BLaER1 treated with 17β-estradiol and CSF1 and Interleukin-3, amounts not matched to agents 10 nM and 100 nM (cell line): ENCODE data around the gene MBD3L2.
"Not testable (repeated sequence)": the region's sequence is repeated elsewhere in the genome, so short reads cannot be mapped to it uniquely, and the experiment has no call there.

Source experiments
- H3K27ac ChIP-seq, 11 experiments: shearing (Covaris generic); formaldehyde crosslinking; 2 replicates each; pipeline ENCODE4 v1.8.1; 2022
- H3K27me3 ChIP-seq, 11 experiments: shearing (Covaris generic); formaldehyde crosslinking; 2 replicates each; pipeline ENCODE4 v1.8.1; 2022
- H3K36me3 ChIP-seq, 11 experiments: shearing (Covaris generic); formaldehyde crosslinking; 2 replicates each; pipeline ENCODE4 v1.8.1; 2022
- H3K4me1 ChIP-seq, 10 experiments: shearing (Covaris generic); formaldehyde crosslinking; 2 replicates each; pipeline ENCODE4 v1.8.1; 2022
- H3K4me2 ChIP-seq, 11 experiments: shearing (Covaris generic); formaldehyde crosslinking; 2 replicates each; pipeline ENCODE4 v1.8.1; 2022
- H3K4me3 ChIP-seq, 10 experiments: shearing (Covaris generic); formaldehyde crosslinking; 2 replicates each; pipeline ENCODE4 v1.8.1; 2022
- H3K9ac ChIP-seq, 11 experiments: shearing (Covaris generic); formaldehyde crosslinking; 2 replicates each; pipeline ENCODE4 v1.8.1; 2022
- H3K9me3 ChIP-seq, 11 experiments: shearing (Covaris generic); formaldehyde crosslinking; replicated peaks in 1 of 11; 2 replicates each; pipeline ENCODE4 v1.8.1; 2022
- H4K20me1 ChIP-seq, 11 experiments: shearing (Covaris generic); formaldehyde crosslinking; 2 replicates each; pipeline ENCODE4 v1.8.1; 2022
- Cebpa-rat ChIP-seq, 11 experiments: shearing (Covaris generic); IDR thresholded peaks; 2 replicates each; pipeline ENCODE4 v1.8.1; 2022

MBD3L2 gene

GRCh38 chr19:7049021-7049420 lies at the start of gene MBD3L2:
Gene MBD3L2 (plus strand): TSS chr19:7049321. CDS start chr19:7049374, 53 bp downstream.
- H3K4me2 ChIP-seq, H3K36me3 ChIP-seq, H3K9me3 ChIP-seq, H3K9ac ChIP-seq, H3K4me3 ChIP-seq, H3K27me3 ChIP-seq, H3K4me1 ChIP-seq, H3K27ac ChIP-seq, H4K20me1 ChIP-seq: not testable (repeated sequence)

GRCh38 chr19:6999933-7000332 lies 49.2 kb upstream of the MBD3L2 start:
- Histone ChIP-seq H3K4me1 (peaks cover 0 to 70% (median 15%) of the 10 kb centered on the region in 10 experiments; a peak in 13 of 20 replicates), H3K4me2 (peak overlapping the region in 5 of 11 experiments; percentile 69 to 94 (median 86); a peak in 10 of 22 replicates), H3K27me3 (no peaks in the 10 kb centered on the region), H3K27ac (peak overlapping the region in 4 of 11 experiments; percentile 66 to 92 (median 88); a peak in 8 of 22 replicates), H3K9me3 (peaks cover 5 to 35% (median 10%) of the 10 kb centered on the region in 11 experiments; a peak in 14 of 22 replicates), H3K4me3 (no peak overlapping the region; a peak in 1 of 20 replicates), H3K36me3 (peaks cover 0 to 7% (median 0%) of the 10 kb centered on the region in 11 experiments; a peak in 2 of 22 replicates), H4K20me1 (no peaks in the 10 kb centered on the region), H3K9ac (peak overlapping the region in 3 of 11 experiments; percentile 72 to 75 (median 73); a peak in 4 of 22 replicates)
- TF ChIP-seq Cebpa-rat (IDR thresholded peaks at IDR 0.05) = no peak

DNA sequence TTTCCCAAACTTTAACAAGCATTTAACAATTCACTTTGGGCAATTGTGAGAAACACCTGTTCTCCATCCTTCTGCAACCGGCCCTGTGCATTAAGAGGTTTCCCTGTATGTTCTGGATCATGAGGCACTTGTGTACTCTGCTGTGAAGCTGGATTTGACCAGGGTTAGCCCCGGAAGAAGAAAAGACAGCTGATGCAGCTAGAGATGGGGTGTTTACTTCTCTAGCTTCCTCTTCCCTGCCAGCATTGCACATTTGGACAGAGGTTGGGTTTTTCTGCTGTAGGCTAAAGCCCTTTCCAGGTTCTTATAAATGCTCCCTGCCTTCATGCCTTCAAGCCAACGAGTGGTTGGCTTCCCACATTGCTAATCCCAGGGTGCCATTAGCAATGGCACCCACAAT lies 48.8 kb upstream of the MBD3L2 start:
- H3K9ac ChIP-seq = peak overlapping the region in 4 of 11 experiments; percentile 13 to 75 (median 72); a peak in 5 of 22 replicates
- peaks cover 0 to 3% (median 0%) of the 10 kb centered on the region in 11 experiments; a peak in 2 of 22 replicates for H3K36me3 ChIP-seq
- H3K27ac ChIP-seq = peak overlapping the region in 5 of 11 experiments; percentile 54 to 92 (median 88); a peak in 9 of 22 replicates
- no peaks in the 10 kb centered on the region for H3K27me3 ChIP-seq
- peak overlapping the region in 2 of 10 experiments; percentile 11 to 31; a peak in 1 of 20 replicates for H3K4me3 ChIP-seq
- no peaks in the 10 kb centered on the region for H4K20me1 ChIP-seq
- H3K9me3 ChIP-seq = peaks cover 2 to 31% (median 7%) of the 10 kb centered on the region in 11 experiments; a peak in 14 of 22 replicates
- H3K4me1 ChIP-seq = peaks cover 0 to 70% (median 15%) of the 10 kb centered on the region in 10 experiments; a peak in 13 of 20 replicates
- no peak for TF ChIP-seq Cebpa-rat (IDR thresholded peaks at IDR 0.05)
- H3K4me2 ChIP-seq = peak overlapping the region in 7 of 11 experiments; percentile 6 to 94 (median 70); a peak in 11 of 22 replicates

DNA sequence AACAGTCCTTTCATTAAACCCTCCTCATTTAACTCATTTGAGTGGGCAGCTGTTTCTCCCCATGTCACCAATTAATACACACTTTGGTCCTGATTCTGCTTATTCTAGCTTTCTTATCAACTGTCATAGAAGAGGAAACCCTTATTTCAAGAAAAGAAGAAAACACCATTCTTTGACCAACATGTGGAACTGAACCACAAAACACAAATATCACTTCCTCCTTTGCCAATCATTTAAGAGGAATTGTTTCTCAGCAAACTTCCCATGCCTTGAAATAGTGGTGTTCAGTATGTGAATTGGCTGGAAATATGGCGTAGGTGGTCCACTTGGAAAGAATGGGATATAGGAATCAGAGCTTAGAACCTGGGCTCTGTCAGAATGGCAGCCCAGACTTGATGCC lies 48.3 kb upstream of the MBD3L2 start:
- Histone ChIP-seq H4K20me1 (no peaks in the 10 kb centered on the region), H3K4me3 (peak overlapping the region in 2 of 10 experiments; percentile 11 to 31; a peak in 1 of 20 replicates), H3K27me3 (no peaks in the 10 kb centered on the region), H3K4me2 (peak overlapping the region in 7 of 11 experiments; percentile 6 to 94 (median 70); a peak in 11 of 22 replicates), H3K4me1 (peaks cover 0 to 70% (median 15%) of the 10 kb centered on the region in 10 experiments; a peak in 13 of 20 replicates), H3K9ac (peak overlapping the region in 4 of 11 experiments; percentile 13 to 75 (median 72); a peak in 5 of 22 replicates), H3K9me3 (peaks cover 0 to 26% (median 3%) of the 10 kb centered on the region in 11 experiments; a peak in 9 of 22 replicates), H3K27ac (peak overlapping the region in 5 of 11 experiments; percentile 54 to 92 (median 88); a peak in 9 of 22 replicates), H3K36me3 (no peaks in the 10 kb centered on the region)
- TF ChIP-seq Cebpa-rat (IDR thresholded peaks at IDR 0.05) = no peak

DNA sequence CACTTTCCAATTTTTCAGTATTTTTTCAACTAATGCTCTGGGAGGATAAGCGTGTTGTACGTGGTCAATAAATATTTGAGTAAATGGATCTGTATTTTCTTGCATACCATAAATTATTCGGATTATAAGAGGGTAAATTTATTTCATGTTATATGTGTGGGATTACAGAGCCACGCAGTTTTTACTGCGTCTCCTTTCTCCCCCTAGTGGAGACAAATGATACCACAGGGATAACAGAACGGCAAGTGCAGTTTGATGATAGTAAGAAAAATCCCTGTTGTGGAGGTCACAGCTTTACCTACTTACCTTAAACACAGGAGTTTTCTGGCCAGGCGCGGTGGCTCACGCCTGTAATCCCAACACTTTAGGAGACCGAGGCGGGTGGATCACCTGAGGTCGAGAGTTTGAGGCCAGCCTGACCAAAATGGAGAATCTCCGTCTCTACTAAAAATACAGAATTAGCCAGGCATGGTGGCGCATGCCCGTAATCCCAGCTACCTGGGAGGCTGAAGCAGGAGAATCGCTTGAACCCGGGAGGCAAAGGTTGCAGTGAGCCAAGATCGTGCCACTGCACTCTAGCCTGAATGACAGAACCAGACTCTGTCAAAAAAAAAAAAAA lies 44.7 kb upstream of the MBD3L2 start:
- Histone ChIP-seq H3K27ac (no peak overlapping the region), H3K4me3 (no peak overlapping the region), H3K4me2 (no peak overlapping the region), H3K9ac (no peak overlapping the region), H3K36me3 (no peaks in the 10 kb centered on the region), H3K9me3 (peaks cover 0 to 4% (median 0%) of the 10 kb centered on the region in 11 experiments; a peak in 3 of 22 replicates), H3K4me1 (peaks cover 7 to 51% (median 19%) of the 10 kb centered on the region in 10 experiments), H4K20me1 (no peaks in the 10 kb centered on the region), H3K27me3 (no peaks in the 10 kb centered on the region)
- no peak for TF ChIP-seq Cebpa-rat (IDR thresholded peaks at IDR 0.05)

DNA sequence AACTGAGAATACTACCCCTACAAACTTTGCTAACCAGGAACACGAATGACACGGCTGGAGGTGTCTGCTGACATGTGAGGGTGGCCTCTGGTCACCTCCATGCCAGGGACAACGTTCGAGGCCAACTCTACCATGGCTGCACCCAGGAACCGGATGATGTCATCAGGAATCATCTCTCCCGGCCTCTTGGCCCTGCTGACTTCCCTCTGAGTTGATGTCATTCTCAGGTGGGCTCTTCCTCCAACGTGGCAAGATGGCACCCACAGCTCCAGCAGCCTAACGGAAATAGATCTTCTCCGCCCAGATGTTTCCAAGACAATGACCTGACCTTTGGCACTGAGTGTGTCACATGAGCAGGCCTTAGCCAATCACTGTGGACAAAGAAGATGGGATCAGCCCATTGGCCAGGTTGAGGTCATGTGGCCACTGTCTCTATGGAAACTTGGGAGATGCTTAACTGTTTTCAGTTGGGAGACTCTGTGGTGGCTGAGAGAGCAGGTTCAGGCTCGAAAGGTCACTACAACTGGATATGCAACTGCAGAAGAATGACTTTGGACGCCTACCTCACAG lies 42.9 kb upstream of the MBD3L2 start:
- Histone ChIP-seq H3K4me2 (no peak overlapping the region), H4K20me1 (no peaks in the 10 kb centered on the region), H3K9ac (no peak overlapping the region), H3K4me1 (peaks cover 9 to 38% (median 12%) of the 10 kb centered on the region in 10 experiments), H3K4me3 (no peak overlapping the region), H3K9me3 (peaks cover 0 to 4% (median 0%) of the 10 kb centered on the region in 11 experiments; a peak in 2 of 22 replicates), H3K27me3 (no peaks in the 10 kb centered on the region), H3K36me3 (no peaks in the 10 kb centered on the region), H3K27ac (no peak overlapping the region)
- TF ChIP-seq Cebpa-rat (IDR thresholded peaks at IDR 0.05) = no peak

GRCh38 chr19:7007859-7008258 lies 41.3 kb upstream of the MBD3L2 start:
- no peaks in the 10 kb centered on the region for H3K27me3 ChIP-seq
- no peak overlapping the region for H3K9ac ChIP-seq
- TF ChIP-seq Cebpa-rat (IDR thresholded peaks at IDR 0.05) = no peak
- H4K20me1 ChIP-seq = no peaks in the 10 kb centered on the region
- H3K4me1 ChIP-seq = peaks cover 9 to 24% (median 12%) of the 10 kb centered on the region in 10 experiments
- H3K9me3 ChIP-seq = peaks cover 0 to 4% (median 0%) of the 10 kb centered on the region in 11 experiments; a peak in 2 of 22 replicates
- no peak overlapping the region for H3K27ac ChIP-seq
- no peak overlapping the region for H3K4me3 ChIP-seq
- H3K4me2 ChIP-seq = 0 out of 22 replicates have a peak overlapping the region, but pooled peaks of 2 of the 11 experiments have one; percentile 9 to 37
- no peaks in the 10 kb centered on the region for H3K36me3 ChIP-seq

- no peak for TF ChIP-seq Cebpa-rat (IDR thresholded peaks at IDR 0.05)
- Histone ChIP-seq H3K4me3 (no peak overlapping the region), H3K27me3 (no peaks in the 10 kb centered on the region), H3K4me1 (peaks cover 20 to 45% (median 26%) of the 10 kb centered on the region in 10 experiments), H4K20me1 (no peaks in the 10 kb centered on the region), H3K4me2 (no peak overlapping the region), H3K27ac (no peak overlapping the region), H3K9ac (no peak overlapping the region), H3K9me3 (peaks cover 0 to 4% (median 0%) of the 10 kb centered on the region in 11 experiments; a peak in 2 of 22 replicates), H3K36me3 (no peaks in the 10 kb centered on the region)
Observed at GRCh38 chr19:7010722-7011593, 38.2 kb upstream of the MBD3L2 start.
